Panc1 (cell line): Measurements from ENCODE around the gene ZNF334.

Source experiments
- CTCF ChIP-seq: fragments of 450-650 bp; IDR thresholded peaks from 2 replicates; pipeline ENCODE4 v1.5.1; 2017; ENCODE audit warnings: mild to moderate bottlenecking
- SIN3A ChIP-seq: IDR thresholded peaks from 2 replicates; pipeline ENCODE4 v1.6.1; 2012; ENCODE audit warnings: low read depth, mild to moderate bottlenecking, low read length, moderate library complexity, borderline replicate concordance; ENCODE audit not compliant: insufficient read depth

GRCh38 chr20:46553926-46554325, 40.6 kb upstream of the ZNF334 start:
- TF ChIP-seq CTCF (no peak), SIN3A (no peak)
